ENCODE results near the gene GNAI1.

Gene GNAI1

DNA sequence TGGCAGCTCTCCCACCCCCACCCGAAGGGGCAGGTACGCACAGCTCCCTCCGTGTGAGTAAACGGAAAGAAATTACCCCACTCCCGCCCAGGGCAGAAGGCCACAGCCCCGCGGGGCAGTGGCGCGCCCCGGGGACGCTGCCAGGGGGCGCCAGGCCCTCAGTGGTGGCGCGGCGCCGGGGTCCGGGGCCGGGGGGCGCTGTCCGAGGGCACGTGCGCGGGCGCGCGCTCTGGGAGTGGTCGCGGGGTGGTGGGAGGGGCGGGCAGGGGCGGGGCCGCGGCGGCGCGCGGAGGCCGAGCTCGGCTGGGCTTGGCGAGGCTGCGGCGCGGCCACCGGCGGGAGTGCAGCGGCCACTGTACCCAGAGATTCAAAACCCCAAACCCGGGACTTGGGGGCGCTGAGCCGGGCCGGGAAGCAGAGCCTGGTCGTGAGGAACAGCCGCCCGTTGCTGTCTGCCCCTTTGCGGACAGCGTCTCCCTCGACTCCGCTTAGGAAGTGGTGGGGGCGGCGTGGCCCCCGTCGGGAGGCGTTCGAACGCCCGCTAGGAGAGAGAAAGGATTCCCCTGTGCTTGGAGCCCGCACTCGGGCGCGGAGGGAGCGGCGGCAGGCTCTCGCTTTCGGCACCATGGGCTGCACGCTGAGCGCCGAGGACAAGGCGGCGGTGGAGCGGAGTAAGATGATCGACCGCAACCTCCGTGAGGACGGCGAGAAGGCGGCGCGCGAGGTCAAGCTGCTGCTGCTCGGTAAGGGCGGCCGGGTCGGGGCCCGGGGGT, at the start of gene GNAI1:
GNAI1 (plus strand) TSS at position 296 of the 773 bp plus-strand sequence; CDS start at position 626, 330 bp downstream.
- peak; percentile 7 for DNase-seq

DNA sequence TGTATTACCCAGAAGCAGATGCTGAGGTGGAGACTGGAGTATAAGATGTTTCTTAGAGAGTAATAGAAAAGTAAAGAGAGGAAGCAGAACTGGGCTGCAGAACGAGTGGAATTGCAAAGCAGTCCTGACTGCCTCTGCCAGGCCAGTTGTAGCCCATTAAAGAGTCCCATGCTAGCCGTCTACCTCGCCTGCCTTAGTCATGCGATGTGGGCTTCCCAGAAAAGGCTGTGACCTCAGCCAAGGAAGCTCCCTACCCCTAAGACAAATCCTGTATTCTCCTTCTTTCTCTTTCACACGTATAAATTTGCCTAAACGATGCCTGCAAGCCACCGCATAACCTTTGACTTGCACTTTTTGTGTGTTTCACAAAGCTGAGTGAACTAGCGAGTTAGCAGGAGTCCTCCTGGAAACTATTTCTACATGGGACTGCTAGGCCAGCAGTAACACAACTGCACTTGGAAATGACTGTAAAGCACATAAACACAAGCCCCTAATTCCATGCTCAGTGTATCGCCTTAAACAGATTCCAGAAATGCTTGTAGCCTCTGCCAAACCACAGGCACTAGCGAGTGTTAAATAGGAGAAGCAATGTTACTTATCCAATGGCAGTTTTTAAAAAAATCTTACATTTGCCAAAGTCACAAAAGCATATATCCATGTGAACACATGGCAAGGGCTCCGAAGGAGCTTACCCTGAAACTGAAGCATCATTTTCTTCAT, 47.4 kb upstream of the GNAI1 start:
- DNase-seq: no peak

- no peak for DNase-seq
These were observed 46.9 kb upstream of the GNAI1 start for GRCh38 chr7:80087771-80088170.

DNA sequence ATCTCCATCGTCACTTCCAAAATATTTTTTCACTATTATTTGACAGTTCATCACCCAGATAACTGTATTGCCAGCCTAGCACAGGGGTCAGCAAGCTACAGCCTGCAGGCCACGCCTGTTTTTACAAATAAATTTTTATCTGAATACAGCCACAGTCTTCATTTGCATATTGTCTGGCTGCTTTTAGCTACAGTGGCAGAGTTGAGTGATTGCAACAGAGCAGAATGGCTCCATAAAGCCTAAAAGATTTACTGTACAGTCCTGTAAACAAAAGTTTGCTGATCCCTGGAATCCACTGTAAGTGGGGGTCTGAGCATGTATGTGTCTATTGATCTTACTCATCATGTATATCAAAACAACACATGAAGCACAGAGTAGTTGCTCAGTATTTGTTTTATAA, 45.9 kb upstream of the GNAI1 start:
- DNase-seq: no peak

DNA sequence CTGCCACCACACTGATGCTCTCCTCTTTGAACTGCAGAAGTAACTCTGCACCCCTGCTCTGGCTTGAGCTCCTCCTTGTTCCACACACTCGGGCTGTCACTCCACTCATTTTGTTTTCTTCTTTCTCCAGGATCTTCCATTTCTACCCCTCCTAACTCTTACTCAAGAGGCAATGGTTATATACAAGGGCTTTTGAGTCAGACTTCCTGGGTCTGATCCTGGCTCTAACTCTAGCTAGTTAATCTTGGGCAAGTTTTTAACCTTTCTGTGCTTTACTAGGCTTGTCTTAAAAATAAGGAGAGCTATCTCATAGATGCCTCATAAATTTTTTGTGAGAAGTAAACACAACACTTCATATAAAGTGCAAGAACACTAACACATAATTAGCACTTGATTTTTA, 45.3 kb upstream of the GNAI1 start:
- no peak for DNase-seq

DNA sequence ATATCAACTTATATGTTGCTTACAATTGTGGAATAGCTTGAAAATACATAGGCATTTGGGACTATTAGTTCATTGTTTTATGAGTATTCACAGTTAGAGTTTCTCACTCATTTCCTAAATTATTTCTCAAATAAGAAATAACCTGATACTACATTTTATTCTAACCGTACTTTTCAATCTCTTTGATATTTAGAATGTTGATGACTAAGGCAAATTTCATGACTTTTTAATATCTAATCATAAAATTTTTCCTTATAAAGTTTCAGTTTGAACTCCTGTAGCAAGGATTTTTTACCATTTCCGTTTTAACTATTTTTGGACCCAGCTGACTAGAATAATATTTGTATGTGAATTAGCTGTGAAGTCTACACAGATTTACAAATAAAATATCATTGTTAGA, 41.3 kb upstream of the GNAI1 start:
- DNase-seq: no peak

- no peak for DNase-seq
These were observed 39.1 kb upstream of the GNAI1 start for GRCh38 chr7:80095545-80095944.

DNA sequence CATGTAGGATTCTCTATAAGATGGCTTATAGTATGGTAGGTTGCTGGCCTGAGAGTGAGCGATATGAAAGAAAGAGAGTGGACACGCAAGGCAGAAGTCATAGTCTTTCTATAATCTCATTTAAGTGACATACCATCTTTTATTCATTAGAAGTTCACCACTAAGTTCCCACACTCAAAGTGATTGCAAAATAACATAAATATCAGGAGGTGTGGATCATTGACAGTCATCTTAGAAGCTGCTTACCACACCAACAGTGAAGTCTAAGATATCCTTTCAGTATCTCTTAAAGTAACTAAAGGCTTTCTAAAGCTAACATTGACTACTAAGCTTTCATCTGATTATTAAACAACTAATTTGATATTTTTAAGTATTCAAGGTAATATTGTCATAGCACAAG, 36.9 kb upstream of the GNAI1 start:
- no peak for DNase-seq

GRCh38 chr7:80098795-80099194, 35.8 kb upstream of the GNAI1 start:
- DNase-seq: no peak

DNA sequence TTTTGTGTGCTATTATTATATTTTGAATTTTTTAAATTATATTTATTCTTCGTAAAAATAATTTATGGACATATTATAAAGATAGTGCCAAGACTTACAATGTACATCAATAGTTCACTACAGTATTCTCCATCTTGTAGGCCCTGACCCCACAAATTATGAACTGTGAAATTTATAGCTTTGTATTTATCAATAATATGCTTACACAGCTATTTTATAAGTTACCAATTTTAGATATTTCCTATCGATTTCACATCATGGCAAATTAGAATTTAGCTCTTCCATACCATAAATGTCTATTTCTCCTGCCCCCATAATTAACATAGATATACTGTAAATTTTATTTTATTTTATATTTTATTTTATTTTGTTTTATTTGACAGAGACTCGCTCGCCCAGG, 34.4 kb upstream of the GNAI1 start:
- DNase-seq: no peak

DNA sequence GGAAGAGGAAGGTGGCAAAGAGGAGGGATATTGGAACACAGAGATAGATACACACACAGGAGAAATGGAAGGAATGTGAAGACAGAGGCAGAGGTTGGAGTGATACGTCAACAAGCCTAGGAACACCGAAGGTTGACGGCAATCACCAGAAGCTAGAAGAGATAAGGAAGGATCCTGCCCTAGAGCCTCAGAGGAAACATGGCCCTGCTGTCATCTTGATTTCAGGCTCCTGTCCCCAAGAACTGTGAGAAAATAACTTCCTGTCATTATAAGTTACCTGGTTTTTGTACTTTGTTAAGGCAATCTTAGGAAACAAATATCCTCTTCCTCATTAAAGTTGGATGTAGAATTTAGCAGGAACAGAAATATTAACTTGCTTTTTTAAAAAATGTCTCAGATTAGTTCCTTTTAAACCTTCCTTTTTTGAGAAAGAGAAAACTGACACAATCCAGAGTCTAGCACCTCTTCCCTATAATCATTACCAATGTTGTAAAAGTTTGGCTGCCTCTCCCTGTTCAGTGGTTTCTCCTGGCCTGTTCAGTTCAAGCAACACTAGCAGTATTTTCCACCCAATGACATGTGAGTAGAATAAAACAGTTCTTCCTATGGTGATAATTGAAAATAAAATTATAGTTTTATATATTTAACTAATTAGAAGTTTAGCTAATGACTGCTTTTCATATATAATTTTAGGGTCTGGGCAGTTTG, 28.8 kb upstream of the GNAI1 start:
- no peak for DNase-seq

- DNase-seq: no peak
These were observed 28.0 kb upstream of the GNAI1 start for GRCh38 chr7:80106498-80107113.

DNA sequence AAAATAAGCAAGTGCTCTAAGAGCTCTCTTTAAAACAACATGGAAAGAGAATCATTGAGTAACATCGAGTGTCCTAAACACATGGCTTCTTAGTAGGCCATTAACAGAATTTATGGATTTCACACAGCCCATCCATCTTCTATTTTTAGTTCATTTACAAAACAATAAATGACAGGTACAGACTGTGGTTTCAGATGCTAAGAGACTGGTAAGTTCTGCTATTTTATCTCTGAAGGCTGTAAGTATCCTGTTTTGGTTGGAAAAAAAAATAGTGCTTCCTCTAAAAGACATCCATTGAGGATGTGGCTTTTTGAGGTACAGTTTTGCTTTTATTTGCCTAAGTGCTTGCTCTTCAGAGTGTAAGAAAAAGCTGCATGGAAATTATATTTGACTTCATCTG, 27.4 kb upstream of the GNAI1 start:
- DNase-seq: no peak

DNA sequence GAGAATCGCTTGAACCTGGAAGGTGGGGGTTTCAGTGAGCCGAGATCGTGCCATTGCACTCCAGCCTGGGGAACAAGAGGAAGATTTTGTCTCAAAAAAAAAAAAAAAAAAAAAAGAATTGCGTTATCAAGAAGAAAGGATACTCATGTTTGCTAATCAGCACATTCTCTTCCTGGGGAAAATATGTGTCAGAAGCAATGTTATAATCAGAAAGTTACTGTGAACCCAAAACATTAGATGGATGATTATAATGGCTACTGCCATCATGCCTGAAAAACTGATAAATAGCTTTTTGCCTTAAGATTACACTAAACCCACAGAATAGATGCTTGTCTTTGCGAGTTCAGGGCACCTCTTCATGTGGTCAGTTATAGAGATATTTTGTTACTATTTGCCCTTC, 24.3 kb upstream of the GNAI1 start:
- DNase-seq: no peak

GRCh38 chr7:80114159-80114558, 20.5 kb upstream of the GNAI1 start:
- no peak for DNase-seq

- DNase-seq: no peak
These were observed 9.9 kb upstream of the GNAI1 start for GRCh38 chr7:80124526-80125264.

- DNase-seq: no peak
These were observed 7.0 kb upstream of the GNAI1 start for GRCh38 chr7:80127412-80128160.

- DNase-seq: no peak
These were observed 5.7 kb upstream of the GNAI1 start for GRCh38 chr7:80128918-80129317.

DNA sequence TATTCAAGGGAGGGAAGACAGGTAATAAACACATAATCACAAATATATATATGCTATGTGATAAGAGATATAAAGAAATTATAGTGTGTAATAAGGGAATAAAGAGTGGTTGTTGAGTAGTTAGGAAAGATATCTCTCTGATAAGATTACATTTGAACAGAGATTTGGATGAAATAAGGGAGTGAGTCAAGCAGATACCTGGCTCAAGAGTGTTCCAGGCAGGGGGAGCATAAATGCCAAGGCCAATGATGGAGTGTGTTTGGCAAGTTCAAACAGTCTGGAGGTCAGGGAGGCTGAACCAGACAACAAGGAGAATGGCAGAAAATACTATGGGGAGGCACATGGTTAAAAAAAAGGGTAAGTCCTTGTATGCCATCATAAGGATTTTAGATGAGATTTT, 4.8 kb upstream of the GNAI1 start:
- DNase-seq: no peak

- DNase-seq: no peak
These were observed 2.8 kb upstream of the GNAI1 start for GRCh38 chr7:80131675-80132435.

DNA sequence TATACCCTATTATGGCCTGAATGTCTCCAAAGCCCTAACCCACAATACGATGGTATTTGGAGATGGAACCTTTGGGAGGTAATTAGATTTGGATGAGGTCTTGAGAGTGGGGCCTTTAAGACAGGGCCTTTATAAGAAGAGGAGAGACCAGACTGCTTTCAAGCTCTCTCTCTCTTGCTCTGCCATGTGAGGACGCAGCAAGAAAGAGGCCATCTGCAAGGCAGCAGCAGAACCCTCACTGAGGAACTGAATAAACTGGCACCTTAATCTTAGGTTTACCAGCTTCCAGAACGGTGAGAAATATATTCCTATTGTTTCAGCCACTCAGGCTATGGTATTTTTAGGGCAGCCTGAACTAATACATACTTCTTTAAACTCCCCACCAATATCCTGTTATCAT, 2.0 kb upstream of the GNAI1 start:
- DNase-seq: no peak

Measured in GOT3 (cell line).